HEK293 (cell line): ENCODE results near the gene ZNF469.

Experiments
- CTCF ChIA-PET: fragments of 350-600 bp; formaldehyde crosslinking; extraction: SDS; loops from one replicate; lab custom pipeline; 2021; ENCODE audit warnings: antibody characterized with exemption; lab: Yijun Ruan, JAX
- POLR2A ChIA-PET: fragments of 300-600 bp; formaldehyde crosslinking; extraction: SDS; loops from one replicate; lab custom pipeline; 2020; ENCODE audit warnings: antibody characterized with exemption, inconsistent platforms; lab: Yijun Ruan, JAX
- H3K27ac ChIP-seq: fragments of 200-500 bp; sonication (Bioruptor generic); 2 replicates; pipeline ENCODE4 v1.5.1; 2014; ENCODE audit warnings: low read depth, low read length, control low read depth, inconsistent platforms; ENCODE audit errors: extremely low read depth
- H3K36me3 ChIP-seq, 2 experiments: fragments of 200-500 bp in 1 of 2; sonication (Bioruptor generic) in 1 of 2; 1 replicate in 1 of 2; 2 replicates in 1 of 2; pipeline ENCODE4 v1.5.1; 2014 to 2017; ENCODE audit warnings: inconsistent platforms in 2 of 2, low read length in 2 of 2; ENCODE audit not compliant: control insufficient read depth in 2 of 2, insufficient read depth in 1 of 2
- H3K4me1 ChIP-seq: fragments of 200-500 bp; sonication (Bioruptor generic); 2 replicates; pipeline ENCODE4 v1.5.1; 2014; ENCODE audit warnings: mild to moderate bottlenecking, low read length, inconsistent platforms; ENCODE audit not compliant: control insufficient read depth, insufficient read depth
- H3K4me3 ChIP-seq: 2 replicates; pipeline ENCODE4 v1.5.1; 2011; ENCODE audit warnings: low read depth, mild to moderate bottlenecking, control low read depth, low read length, moderate library complexity
- H3K9me3 ChIP-seq: fragments of 200-500 bp; sonication (Bioruptor generic); 2 replicates; pipeline ENCODE4 v1.5.1; 2014; ENCODE audit warnings: low read depth, low read length, inconsistent platforms; ENCODE audit not compliant: control insufficient read depth, insufficient read depth
- EGR2 ChIP-seq: fragments of 450-650 bp; formaldehyde crosslinking; IDR thresholded peaks from 2 replicates; pipeline ENCODE4 v1.5.1; 2016; ENCODE audit warnings: low read depth, missing biosample characterization, missing genetic modification characterization
- ELK4 ChIP-seq: IDR thresholded peaks from 2 replicates; pipeline ENCODE4 v1.6.1; 2011; ENCODE audit warnings: mild to moderate bottlenecking, low read depth, low read length, borderline replicate concordance
- GLIS1 ChIP-seq: fragments of 450-650 bp; formaldehyde crosslinking; IDR thresholded peaks from 2 replicates; pipeline ENCODE4 v1.5.1; 2016; ENCODE audit warnings: missing biosample characterization, missing genetic modification characterization
- KLF8 ChIP-seq: fragments of 450-650 bp; formaldehyde crosslinking; IDR thresholded peaks from 2 replicates; pipeline ENCODE4 v1.5.1; 2016; ENCODE audit warnings: missing biosample characterization, missing genetic modification characterization
- PBX3 ChIP-seq: sonication (generic); formaldehyde crosslinking; IDR thresholded peaks from 2 replicates; pipeline ENCODE4 v1.8.1; 2022; ENCODE audit warnings: mild to moderate bottlenecking, moderate library complexity, missing genetic modification reagents
- SCRT1 ChIP-seq: fragments of 450-650 bp; formaldehyde crosslinking; IDR thresholded peaks from 2 replicates; pipeline ENCODE4 v1.5.1; 2016; ENCODE audit warnings: missing biosample characterization, missing genetic modification characterization, borderline replicate concordance
- SCRT2 ChIP-seq: fragments of 450-650 bp; formaldehyde crosslinking; IDR thresholded peaks from 2 replicates; pipeline ENCODE4 v1.5.1; 2016; ENCODE audit warnings: missing biosample characterization, missing genetic modification characterization
- ZBTB1 ChIP-seq: fragments of 450-650 bp; formaldehyde crosslinking; IDR thresholded peaks from 2 replicates; pipeline ENCODE4 v1.5.1; 2016; ENCODE audit warnings: missing biosample characterization, missing genetic modification characterization
- ZBTB17 ChIP-seq: fragments of 450-650 bp; formaldehyde crosslinking; IDR thresholded peaks from 2 replicates; pipeline ENCODE4 v1.5.1; 2016; ENCODE audit warnings: missing biosample characterization, missing genetic modification characterization
- ZBTB26 ChIP-seq: fragments of 450-650 bp; formaldehyde crosslinking; optimal IDR thresholded peaks from 2 replicates; pipeline ENCODE3; 2016; ENCODE audit warnings: missing biosample characterization, mild to moderate bottlenecking, missing genetic modification characterization
- ZBTB48 ChIP-seq: fragments of 450-650 bp; formaldehyde crosslinking; IDR thresholded peaks from 2 replicates; pipeline ENCODE4 v1.5.1; 2016; ENCODE audit warnings: missing biosample characterization, missing genetic modification characterization
- ZEB2 ChIP-seq: fragments of 450-650 bp; formaldehyde crosslinking; IDR thresholded peaks from 2 replicates; pipeline ENCODE4 v1.5.1; 2016; ENCODE audit warnings: missing biosample characterization, missing genetic modification characterization
- ZNF155 ChIP-seq: fragments of 450-650 bp; formaldehyde crosslinking; IDR thresholded peaks from 2 replicates; pipeline ENCODE4 v1.5.1; 2016; ENCODE audit warnings: missing biosample characterization, missing genetic modification characterization
- ZNF157 ChIP-seq: fragments of 450-650 bp; formaldehyde crosslinking; IDR thresholded peaks from 2 replicates; pipeline ENCODE4 v1.5.1; 2016; ENCODE audit warnings: missing biosample characterization, missing genetic modification characterization
- ZNF184 ChIP-seq: fragments of 450-650 bp; IDR thresholded peaks from 2 replicates; pipeline ENCODE4 v1.5.1; 2018; ENCODE audit warnings: missing biosample characterization, mild to moderate bottlenecking, missing genetic modification characterization
- ZNF223 ChIP-seq: fragments of 450-650 bp; formaldehyde crosslinking; IDR thresholded peaks from 2 replicates; pipeline ENCODE4 v1.5.1; 2016; ENCODE audit warnings: missing biosample characterization, missing genetic modification characterization
- ZNF23 ChIP-seq: fragments of 450-650 bp; formaldehyde crosslinking; IDR thresholded peaks from 2 replicates; pipeline ENCODE4 v1.5.1; 2016; ENCODE audit warnings: missing biosample characterization, missing genetic modification characterization, borderline replicate concordance
- ZNF26 ChIP-seq: fragments of 450-650 bp; formaldehyde crosslinking; IDR thresholded peaks from 2 replicates; pipeline ENCODE4 v1.5.1; 2016; ENCODE audit warnings: missing biosample characterization, missing genetic modification characterization
- ZNF416 ChIP-seq: fragments of 450-650 bp; formaldehyde crosslinking; IDR thresholded peaks from 2 replicates; pipeline ENCODE4 v1.5.1; 2016; ENCODE audit warnings: missing biosample characterization, missing genetic modification characterization
- ZNF426 ChIP-seq: fragments of 450-650 bp; formaldehyde crosslinking; IDR thresholded peaks from 2 replicates; pipeline ENCODE4 v1.5.1; 2017; ENCODE audit warnings: missing biosample characterization, missing genetic modification characterization, mild to moderate bottlenecking, inconsistent platforms, moderate library complexity
- ZNF488 ChIP-seq: fragments of 450-650 bp; formaldehyde crosslinking; IDR thresholded peaks from 2 replicates; pipeline ENCODE4 v1.5.1; 2016; ENCODE audit warnings: missing biosample characterization, missing genetic modification characterization
- ZNF530 ChIP-seq: fragments of 450-650 bp; formaldehyde crosslinking; IDR thresholded peaks from 2 replicates; pipeline ENCODE4 v1.5.1; 2016; ENCODE audit warnings: low read depth, missing biosample characterization, missing genetic modification characterization
- ZNF558 ChIP-seq: fragments of 450-650 bp; formaldehyde crosslinking; IDR thresholded peaks from 2 replicates; pipeline ENCODE4 v1.5.1; 2016; ENCODE audit warnings: missing biosample characterization, missing genetic modification characterization
- ZNF658 ChIP-seq: fragments of 450-650 bp; formaldehyde crosslinking; IDR thresholded peaks from 2 replicates; pipeline ENCODE4; 2016; ENCODE audit warnings: missing biosample characterization, missing genetic modification characterization
- ZNF707 ChIP-seq: fragments of 450-650 bp; formaldehyde crosslinking; IDR thresholded peaks from 2 replicates; pipeline ENCODE4 v1.5.1; 2016; ENCODE audit warnings: missing biosample characterization, missing genetic modification characterization
- ZNF791 ChIP-seq: fragments of 450-650 bp; formaldehyde crosslinking; IDR thresholded peaks from 2 replicates; pipeline ENCODE4 v1.5.1; 2016; ENCODE audit warnings: missing biosample characterization, missing genetic modification characterization
- ZSCAN16 ChIP-seq: fragments of 450-650 bp; formaldehyde crosslinking; IDR thresholded peaks from 2 replicates; pipeline ENCODE4 v1.5.1; 2016; ENCODE audit warnings: missing biosample characterization, missing genetic modification characterization
- ZSCAN4 ChIP-seq: fragments of 450-650 bp; formaldehyde crosslinking; IDR thresholded peaks from 2 replicates; pipeline ENCODE4 v1.5.1; 2017; ENCODE audit warnings: missing biosample characterization, missing genetic modification characterization

ZNF469 gene

GRCh38 chr16:88355093-88355388 lies 27.7 kb upstream of the ZNF469 start (continued):
- no peak for TF ChIP-seq ZNF558 (tag by site-specific recombination)

GRCh38 chr16:88355389-88356123 lies 27.2 kb upstream of the ZNF469 start:
- Histone ChIP-seq H3K9me3 (no peaks in the 10 kb centered on the region), H3K4me3 (no peak overlapping the region), H3K4me1 (no peaks in the 10 kb centered on the region), H3K27ac (no peak overlapping the region), H3K36me3 (no peaks in the 10 kb centered on the region)
- ChIA-PET CTCF (no interaction called here), POLR2A (no interaction called here)
- no peak for TF ChIP-seq EGR2
- TF ChIP-seq ZNF157 (tag by site-specific recombination): no peak
- no peak for TF ChIP-seq ZNF426 (tag by site-specific recombination)
- no peak for TF ChIP-seq ZNF488 (tag by site-specific recombination)
- no peak for TF ChIP-seq ZNF707 (tag by site-specific recombination)
- no peak for TF ChIP-seq ZSCAN4 (tag by site-specific recombination)
- no peak for TF ChIP-seq ZNF530 (tag by site-specific recombination)
- no peak for TF ChIP-seq ELK4
- no peak for TF ChIP-seq ZBTB26 (tag by site-specific recombination)
- no peak for TF ChIP-seq ZBTB1 (tag by site-specific recombination)
- no peak for TF ChIP-seq ZSCAN16 (tag by site-specific recombination)
- TF ChIP-seq ZNF155 (tag by site-specific recombination): no peak

GRCh38 chr16:88356124-88356726 lies 26.5 kb upstream of the ZNF469 start:
- H3K27ac ChIP-seq: no peak overlapping the region
- CTCF ChIA-PET: no interaction called here
- H3K4me3 ChIP-seq: no peak overlapping the region
- no peaks in the 10 kb centered on the region for H3K9me3 ChIP-seq
- POLR2A ChIA-PET: no interaction called here
- H3K36me3 ChIP-seq: no peaks in the 10 kb centered on the region
- no peaks in the 10 kb centered on the region for H3K4me1 ChIP-seq
- no peak for TF ChIP-seq ZNF26
- no peak for TF ChIP-seq ZNF791
- no peak for TF ChIP-seq ZNF184 (tag by site-specific recombination)
- no peak for TF ChIP-seq ZNF23 (tag by site-specific recombination)
- TF ChIP-seq ZNF658 (tag by site-specific recombination): no peak
- no peak for TF ChIP-seq KLF8
- no peak for TF ChIP-seq ZNF416 (tag by site-specific recombination)
- TF ChIP-seq ZBTB17 (tag by site-specific recombination): no peak
- no peak for TF ChIP-seq SCRT1 (tag by site-specific recombination)
- TF ChIP-seq PBX3 (CRISPR knock-in tag): no peak
- no peak for TF ChIP-seq ZSCAN16 (tag by site-specific recombination)
- no peak for TF ChIP-seq SCRT2 (tag by site-specific recombination)
- no peak for TF ChIP-seq ZNF223 (tag by site-specific recombination)
- TF ChIP-seq ZBTB48: no peak
- no peak for TF ChIP-seq GLIS1 (tag by site-specific recombination)
- TF ChIP-seq ZEB2 (tag by site-specific recombination): no peak
